ENCODE measurements around the gene STRADA. TPM values are rescaled to one million over a fixed set of nuclear protein-coding genes. Genes with fewer than 3 reads are reported as not detected.

STRADA gene
- total and polyA plus RNA-seq, 2 of the 8 experiments (the other 6 are each of a cell fraction or from before 2014, with no cell fraction given): 35.6 to 43.3 TPM

- no peak for TF ChIP-seq CREB1 (IDR thresholded peaks at IDR 0.05)
- TF ChIP-seq POLR2A (IDR thresholded peaks at IDR 0.05; ENCODE audit: control extremely low read depth in 1 of 2, low read depth in 2 of 2, low read length in 2 of 2): no peak
- TF ChIP-seq TEAD4 (IDR thresholded peaks at IDR 0.05; ENCODE audit: low read depth, low read length): no peak
- no peak for TF ChIP-seq SAP30 (IDR thresholded peaks at IDR 0.05; ENCODE audit: insufficient read depth, insufficient replicate concordance, low read length)
These were observed 31.2 kb upstream of the STRADA start (continued) for GRCh38 chr17:63772801-63773271.

Measured in H1 (cell line).